NCI-H748 (cell line): ENCODE results near the gene SMURF1.

Experiments used
- DNase-seq: peaks from one replicate; lab custom pipeline; 2025; ENCODE audit not compliant: unreplicated experiment; lab: John Stamatoyannopoulos, UW

The SMURF1 gene

GRCh38 chr7:99006739-99007424, 137.0 kb downstream of the SMURF1 start:
- DNase-seq, result no peak

- DNase-seq, result no peak
Measured at GRCh38 chr7:99005776-99006175, 138.1 kb downstream of the SMURF1 start.

- no peak for DNase-seq
Measured at GRCh38 chr7:99004781-99005500, 139.0 kb downstream of the SMURF1 start.

GRCh38 chr7:99004216-99004615, 139.7 kb downstream of the SMURF1 start:
- no peak for DNase-seq

GRCh38 chr7:99003419-99003818, 140.5 kb downstream of the SMURF1 start:
- no peak for DNase-seq

GRCh38 chr7:99002827-99003212, 141.1 kb downstream of the SMURF1 start:
- DNase-seq, result peak; percentile 8

GRCh38 chr7:99002148-99002826, 141.6 kb downstream of the SMURF1 start:
- no peak for DNase-seq

- no peak for DNase-seq
Measured at GRCh38 chr7:99001482-99002147, 142.3 kb downstream of the SMURF1 start.

GRCh38 chr7:99000904-99001465, 142.9 kb downstream of the SMURF1 start:
- no peak for DNase-seq

GRCh38 chr7:99000196-99000903, 143.6 kb downstream of the SMURF1 start:
- no peak for DNase-seq

- no peak for DNase-seq
Measured at GRCh38 chr7:98998821-98999725, 144.8 kb downstream of the SMURF1 start.

GRCh38 chr7:98997846-98998245, 146.1 kb downstream of the SMURF1 start:
- DNase-seq, result no peak

GRCh38 chr7:98996150-98996552, 147.8 kb downstream of the SMURF1 start:
- no peak for DNase-seq

- DNase-seq, result no peak
Measured at GRCh38 chr7:98995523-98996149, 148.3 kb downstream of the SMURF1 start.

- DNase-seq, result no peak
Measured at GRCh38 chr7:98995111-98995510, 148.8 kb downstream of the SMURF1 start.

- no peak for DNase-seq
Measured at GRCh38 chr7:98994046-98994944, 149.6 kb downstream of the SMURF1 start.

GRCh38 chr7:98993024-98993897, 150.6 kb downstream of the SMURF1 start:
- no peak for DNase-seq
